ENCODE measurements around the gene STIP1.

The STIP1 gene

GRCh38 chr11:64204080-64204440 is 18.1 kb downstream of the STIP1 start:
- Histone ChIP-seq H3K4me2 (ENCODE audit: low read length) (no peak overlapping the region), H4K20me1 (ENCODE audit: insufficient read depth, low read length) (no peaks in the 10 kb centered on the region; the same call in 1 of the 2 replicates), H3K36me3 (replicated peaks; ENCODE audit: low read depth, low read length) (peaks cover 56% of the 10 kb centered on the region), H3K27ac (ENCODE audit: low read length) (no peak overlapping the region), H3K79me2 (ENCODE audit: low read length) (peaks cover 36% of the 10 kb centered on the region), H3K4me1 (ENCODE audit: low read length) (peaks cover 47% of the 10 kb centered on the region), H3K9ac (ENCODE audit: low read length) (no peak overlapping the region), H3K4me3 (ENCODE audit: low read length) (no peak overlapping the region), H3K9me3 (ENCODE audit: insufficient read depth, low read length) (no peaks in the 10 kb centered on the region), H3K27me3 (ENCODE audit: low read depth, low read length) (no peaks in the 10 kb centered on the region), H2AFZ (ENCODE audit: low read depth, low read length) (no peak overlapping the region)
- no peak for TF ChIP-seq EZH2phosphoT487 (IDR thresholded peaks at IDR 0.05; ENCODE audit: low read depth)
- no peak for TF ChIP-seq CTCF (IDR thresholded peaks at IDR 0.05; ENCODE audit: low read depth, low read length)

GRCh38 chr11:64204464-64204989 is 18.6 kb downstream of the STIP1 start:
- no peak for TF ChIP-seq EZH2phosphoT487 (IDR thresholded peaks at IDR 0.05; ENCODE audit: low read depth)
- peak; percentile 86 for TF ChIP-seq CTCF (IDR thresholded peaks at IDR 0.05; ENCODE audit: low read depth, low read length)
- Histone ChIP-seq H4K20me1 (ENCODE audit: insufficient read depth, low read length) (no peaks in the 10 kb centered on the region; the same call in 1 of the 2 replicates), H2AFZ (ENCODE audit: low read depth, low read length) (no peak overlapping the region), H3K9me3 (ENCODE audit: insufficient read depth, low read length) (no peaks in the 10 kb centered on the region), H3K4me2 (ENCODE audit: low read length) (no peak overlapping the region), H3K27ac (ENCODE audit: low read length) (peak overlapping the region; percentile 88), H3K4me1 (ENCODE audit: low read length) (peaks cover 47% of the 10 kb centered on the region), H3K27me3 (ENCODE audit: low read depth, low read length) (no peaks in the 10 kb centered on the region), H3K9ac (ENCODE audit: low read length) (no peak overlapping the region), H3K79me2 (ENCODE audit: low read length) (peaks cover 36% of the 10 kb centered on the region), H3K36me3 (replicated peaks; ENCODE audit: low read depth, low read length) (peaks cover 56% of the 10 kb centered on the region), H3K4me3 (ENCODE audit: low read length) (no peak overlapping the region)

GRCh38 chr11:64206457-64207255 is 20.7 kb downstream of the STIP1 start, which contains the start of gene FERMT3:
TSS of gene FERMT3 (plus strand) at chr11:64206721. CDS start at chr11:64207365, 644 bp downstream.
- Histone ChIP-seq H4K20me1 (ENCODE audit: insufficient read depth, low read length) (no peaks in the 10 kb centered on the region), H3K4me1 (ENCODE audit: low read length) (peaks cover 47% of the 10 kb centered on the region), H3K4me2 (ENCODE audit: low read length) (peak within 1 kb of the TSS; percentile 95), H3K36me3 (replicated peaks; ENCODE audit: low read depth, low read length) (peaks cover 52% of the 10 kb centered on the region), H3K9ac (ENCODE audit: low read length) (peak within 1 kb of the TSS; percentile 94), H3K9me3 (ENCODE audit: insufficient read depth, low read length) (no peaks in the 10 kb centered on the region), H3K27ac (ENCODE audit: low read length) (peak within 1 kb of the TSS; percentile 88), H3K27me3 (ENCODE audit: low read depth, low read length) (no peaks in the 10 kb centered on the region), H2AFZ (ENCODE audit: low read depth, low read length) (no peak within 1 kb of the TSS), H3K4me3 (ENCODE audit: low read length) (peak within 1 kb of the TSS; percentile 82), H3K79me2 (ENCODE audit: low read length) (peaks cover 31% of the 10 kb centered on the region)
- TF ChIP-seq CTCF (IDR thresholded peaks at IDR 0.05; ENCODE audit: low read depth, low read length) (no peak; the same call in 1 of the 2 replicates), EZH2phosphoT487 (IDR thresholded peaks at IDR 0.05; ENCODE audit: low read depth) (no peak)

- Histone ChIP-seq H3K27me3 (ENCODE audit: low read depth, low read length) (no peaks in the 10 kb centered on the region), H4K20me1 (ENCODE audit: insufficient read depth, low read length) (no peaks in the 10 kb centered on the region), H3K79me2 (ENCODE audit: low read length) (peaks cover 31% of the 10 kb centered on the region), H2AFZ (ENCODE audit: low read depth, low read length) (no peak overlapping the region), H3K9ac (ENCODE audit: low read length) (peak overlapping the region; percentile 94), H3K36me3 (replicated peaks; ENCODE audit: low read depth, low read length) (peaks cover 55% of the 10 kb centered on the region), H3K9me3 (ENCODE audit: insufficient read depth, low read length) (no peaks in the 10 kb centered on the region), H3K4me1 (ENCODE audit: low read length) (peaks cover 47% of the 10 kb centered on the region), H3K27ac (ENCODE audit: low read length) (peak overlapping the region; percentile 88), H3K4me2 (ENCODE audit: low read length) (peak overlapping the region; percentile 95), H3K4me3 (ENCODE audit: low read length) (peak overlapping the region; percentile 82)
- TF ChIP-seq CTCF (IDR thresholded peaks at IDR 0.05; ENCODE audit: low read depth, low read length), result no peak
- no peak for TF ChIP-seq EZH2phosphoT487 (IDR thresholded peaks at IDR 0.05; ENCODE audit: low read depth)
These were observed 21.5 kb downstream of the STIP1 start for GRCh38 chr11:64207256-64208085.
